K562 (cell line): ENCODE measurements around the gene FES.

Source experiments
- CTCF ChIP-seq, 3 experiments: IDR thresholded peaks in 2 of 3; conservative IDR thresholded peaks in 1 of 3; 2 replicates each; pipeline ENCODE4 v1.5.1; 2011 to 2012; ENCODE audit warnings: low read length in 3 of 3, mild to moderate bottlenecking in 3 of 3, control low read depth in 2 of 3, improper control_type of control experiment in 1 of 3, inconsistent platforms in 1 of 3, low read depth in 1 of 3, mixed read lengths in 1 of 3, moderate library complexity in 1 of 3; ENCODE audit not compliant: insufficient read depth in 2 of 3
- ELF2 ChIP-seq: fragments of 250-450 bp; sonication (Bioruptor Pico); IDR thresholded peaks from 2 replicates; pipeline ENCODE4 v1.5.0; 2021; ENCODE audit warnings: mild to moderate bottlenecking
- MAX ChIP-seq: sonication (generic); formaldehyde crosslinking; IDR thresholded peaks from 2 replicates; pipeline ENCODE4 v1.9.0; 2022; ENCODE audit warnings: mild to moderate bottlenecking, missing genetic modification reagents
- NBN ChIP-seq: fragments of 450-650 bp; IDR thresholded peaks from 2 replicates; pipeline ENCODE4 v1.6.1; 2016; ENCODE audit warnings: low read depth, mild to moderate bottlenecking
- NFRKB ChIP-seq: fragments of 450-650 bp; IDR thresholded peaks from 2 replicates; pipeline ENCODE4 v1.6.1; 2016; ENCODE audit warnings: low read depth
- NR3C1 ChIP-seq: sonication (generic); formaldehyde crosslinking; IDR thresholded peaks from 2 replicates; pipeline ENCODE4 v1.8.1; 2022; ENCODE audit warnings: missing genetic modification reagents
- POLR2AphosphoS5 ChIP-seq: IDR thresholded peaks from 2 replicates; pipeline ENCODE4 v1.6.1; 2011; ENCODE audit warnings: mild to moderate bottlenecking, low read depth, low read length, moderate library complexity; ENCODE audit not compliant: control insufficient read depth, insufficient read depth
- SIN3A ChIP-seq, 2 experiments: fragments of 150-350 bp in 1 of 2; IDR thresholded peaks; 2 replicates each; pipeline ENCODE4 v1.6.1; 2011 to 2016; ENCODE audit warnings: borderline replicate concordance in 2 of 2, low read depth in 2 of 2, low read length in 2 of 2, mild to moderate bottlenecking in 2 of 2, moderate library complexity in 2 of 2; ENCODE audit not compliant: control insufficient read depth in 1 of 2
- TAF9B ChIP-seq: fragments of 450-650 bp; IDR thresholded peaks from 2 replicates; pipeline ENCODE4 v1.6.1; 2018; ENCODE audit warnings: mild to moderate bottlenecking; ENCODE audit not compliant: partially characterized antibody
- TBL1XR1 ChIP-seq, 2 experiments: IDR thresholded peaks; 2 replicates each; pipeline ENCODE4 v1.6.1; 2012; ENCODE audit warnings: improper control_type of control experiment in 2 of 2, low read length in 2 of 2, mild to moderate bottlenecking in 1 of 2
- ZNF316 ChIP-seq: fragments of 450-650 bp; IDR thresholded peaks from 2 replicates; pipeline ENCODE4 v1.6.1; 2016
- ZNF785 ChIP-seq: fragments of 250-450 bp; sonication (Bioruptor Pico); IDR thresholded peaks from 2 replicates; pipeline ENCODE4 v1.4.0; 2020; ENCODE audit warnings: mild to moderate bottlenecking

DNA sequence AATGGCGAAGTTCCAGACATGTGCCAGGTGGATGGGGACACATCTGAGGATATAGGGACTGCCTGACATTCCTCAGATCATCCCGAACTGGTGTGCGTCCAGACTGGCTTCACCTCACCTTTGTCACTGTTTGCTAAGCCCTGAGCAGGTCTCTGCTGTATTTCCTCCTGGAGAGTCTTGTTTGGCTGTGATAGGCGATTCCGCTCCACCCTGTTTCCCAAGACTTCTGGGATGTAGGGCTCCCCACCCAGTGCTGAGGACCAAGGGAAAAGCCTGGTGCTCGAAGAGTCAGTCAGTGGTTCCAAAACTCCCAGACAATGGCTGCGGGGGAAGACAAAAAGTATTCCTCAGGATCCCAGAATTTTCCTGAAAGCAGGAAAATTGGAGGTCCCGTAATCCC, 27.0 kb upstream of the FES start:
- TF ChIP-seq ZNF785 (CRISPR knock-in tag) (no peak), ELF2 (CRISPR knock-in tag) (no peak), POLR2AphosphoS5 (no peak), NBN (no peak), NFRKB (no peak), NR3C1 (CRISPR knock-in tag) (no peak), SIN3A (IDR thresholded peaks at IDR 0.05; ENCODE audit: borderline replicate concordance in 2 of 2, control insufficient read depth in 1 of 2, low read depth in 2 of 2, low read length in 2 of 2) (no peak), CTCF (IDR thresholded peaks at IDR 0.05 in 2 of 3, conservative IDR thresholded peaks at IDR 0.05 in 1 of 3; ENCODE audit: insufficient read depth in 2 of 3, low read depth in 1 of 3, low read length in 3 of 3) (no peak), MAX (CRISPR knock-in tag) (no peak), TBL1XR1 (IDR thresholded peaks at IDR 0.05; ENCODE audit: low read length in 2 of 2) (no peak), TAF9B (no peak), ZNF316 (no peak)
